DND-41 (cell line): ENCODE results near the gene FXYD2.

Experiments
- ATAC-seq: fragments of 200-7000 bp; cut with Tn5 transposase; 3 replicates; pipeline ENCODE4 v1.9.1; 2021; ENCODE audit warnings: low read depth; ENCODE audit not compliant: insufficient read depth
- DNase-seq: peaks from one replicate; pipeline ENCODE4 v3.0.0-alpha.2; 2020
- H2AFZ ChIP-seq: 2 replicates; pipeline ENCODE4 v1.6.0; 2012; ENCODE audit warnings: low read depth, low read length
- H3K27ac ChIP-seq: 2 replicates; pipeline ENCODE4 v1.5.1; 2012; ENCODE audit warnings: low read length, inconsistent platforms
- H3K27me3 ChIP-seq: fragments of 200-600 bp; sonication (generic); 2 replicates; pipeline ENCODE4 v1.6.0; 2012; ENCODE audit warnings: low read length, mild to moderate bottlenecking, inconsistent platforms; ENCODE audit not compliant: insufficient read depth, poor library complexity
- H3K36me3 ChIP-seq: 2 replicates; pipeline ENCODE4 v1.5.1; 2012; ENCODE audit warnings: low read length, inconsistent platforms; ENCODE audit not compliant: insufficient read depth
- H3K4me1 ChIP-seq: 2 replicates; pipeline ENCODE4 v1.5.1; 2012; ENCODE audit warnings: mild to moderate bottlenecking, low read length; ENCODE audit not compliant: insufficient read depth
- H3K4me2 ChIP-seq: 2 replicates; pipeline ENCODE4 v1.6.0; 2012; ENCODE audit warnings: mild to moderate bottlenecking, moderate library complexity, low read length, inconsistent platforms; ENCODE audit not compliant: insufficient read depth
- H3K4me3 ChIP-seq, 2 experiments: fragments of 200-600 bp in 1 of 2; shearing (Covaris generic) in 1 of 2; 2 replicates each; pipeline ENCODE4 v1.5.1; 2012 to 2016; ENCODE audit warnings: inconsistent platforms in 2 of 2, low read length in 2 of 2, mild to moderate bottlenecking in 2 of 2, low read depth in 1 of 2, moderate library complexity in 1 of 2
- H3K79me2 ChIP-seq: 2 replicates; pipeline ENCODE4 v1.6.0; 2012; ENCODE audit warnings: low read length, inconsistent platforms; ENCODE audit not compliant: insufficient read depth
- H3K9ac ChIP-seq: 2 replicates; pipeline ENCODE4 v1.6.0; 2012; ENCODE audit warnings: low read depth, mild to moderate bottlenecking, inconsistent platforms, low read length, moderate library complexity
- H3K9me3 ChIP-seq: 2 replicates; pipeline ENCODE4 v1.5.1; 2012; ENCODE audit warnings: low read length, moderate library complexity, mild to moderate bottlenecking, inconsistent platforms; ENCODE audit not compliant: insufficient read depth, severe bottlenecking
- H4K20me1 ChIP-seq: 2 replicates; pipeline ENCODE4 v1.6.0; 2012; ENCODE audit warnings: low read length; ENCODE audit not compliant: insufficient read depth
- CTCF ChIP-seq: IDR thresholded peaks from 2 replicates; pipeline ENCODE4 v1.5.1; 2012; ENCODE audit warnings: borderline replicate concordance, low read length, moderate library complexity, mild to moderate bottlenecking; ENCODE audit not compliant: poor library complexity, severe bottlenecking; ENCODE audit errors: extremely low read depth
- EZH2 ChIP-seq: IDR thresholded peaks from 3 replicates; pipeline ENCODE4 v1.6.1; 2012; ENCODE audit warnings: borderline replicate concordance, low read depth, mild to moderate bottlenecking, moderate library complexity, low read length, inconsistent platforms; ENCODE audit not compliant: severe bottlenecking

FXYD2 gene

GRCh38 chr11:117822074-117823033, 2.2 kb downstream of the FXYD2 start:
- no peaks in the 10 kb centered on the region for H4K20me1 ChIP-seq
- peak; percentile 84 for DNase-seq
- H3K36me3 ChIP-seq, result peaks cover 66% of the 10 kb centered on the region
- H3K4me1 ChIP-seq, result peaks cover 85% of the 10 kb centered on the region
- no peaks in the 10 kb centered on the region for H3K9me3 ChIP-seq
- H3K27me3 ChIP-seq, result no peaks in the 10 kb centered on the region
- no peak overlapping the region for H2AFZ ChIP-seq
- peak overlapping the region; percentile 97 for H3K27ac ChIP-seq
- H3K9ac ChIP-seq, result peak overlapping the region; percentile 82
- peak overlapping the region; percentile 64 for H3K4me2 ChIP-seq
- peaks cover 55% of the 10 kb centered on the region for H3K79me2 ChIP-seq
- peak overlapping the region in 1 of 2 experiments; percentile 53; a peak in 2 of 4 replicates for H3K4me3 ChIP-seq
- peak; percentile 18; the same call in 2 of the 3 replicates for ATAC-seq
- TF ChIP-seq EZH2 (no peak), CTCF (peak; percentile 86)

- Histone ChIP-seq H3K9ac (peak overlapping the region; percentile 82; the same call in 1 of the 2 replicates), H3K4me2 (no peak overlapping the region), H3K79me2 (peaks cover 46% of the 10 kb centered on the region), H2AFZ (no peak overlapping the region), H4K20me1 (no peaks in the 10 kb centered on the region; the same call in 1 of the 2 replicates), H3K27ac (peak overlapping the region; percentile 97), H3K4me1 (peaks cover 87% of the 10 kb centered on the region), H3K36me3 (peaks cover 72% of the 10 kb centered on the region), H3K4me3 (no peak overlapping the region), H3K9me3 (no peaks in the 10 kb centered on the region), H3K27me3 (no peaks in the 10 kb centered on the region)
- no peak for ATAC-seq
- TF ChIP-seq CTCF (no peak), EZH2 (no peak)
- no peak for DNase-seq
These were observed 3.1 kb downstream of the FXYD2 start for GRCh38 chr11:117821431-117821830.

- H3K9ac ChIP-seq, result no peak overlapping the region
These were observed 4.0 kb downstream of the FXYD2 start for GRCh38 chr11:117820516-117820915.

More at GRCh38 chr11:117820516-117820915, 4.0 kb downstream of the FXYD2 start:
- Histone ChIP-seq H3K27ac (peak overlapping the region; percentile 17; the same call in 1 of the 2 replicates), H2AFZ (no peak overlapping the region), H3K79me2 (peaks cover 37% of the 10 kb centered on the region), H3K27me3 (no peaks in the 10 kb centered on the region), H4K20me1 (no peaks in the 10 kb centered on the region; the same call in 1 of the 2 replicates), H3K9me3 (no peaks in the 10 kb centered on the region), H3K4me1 (peaks cover 87% of the 10 kb centered on the region), H3K4me2 (no peak overlapping the region), H3K4me3 (no peak overlapping the region), H3K36me3 (peaks cover 66% of the 10 kb centered on the region)
- DNase-seq (no peak), ATAC-seq (no peak)
- no peak for TF ChIP-seq EZH2
- no peak for TF ChIP-seq CTCF
